Urinary bladder (tissue), 4 donors: ENCODE results near the gene HNRNPC. TPM values are rescaled to one million over a fixed set of nuclear protein-coding genes. Genes with fewer than 3 reads are reported as not detected.
"Not testable (repeated sequence)": the region's sequence is repeated elsewhere in the genome, so short reads cannot be mapped to it uniquely, and the experiment has no call there.

Experiments used
- DNase-seq: peaks from one replicate; pipeline ENCODE4 v3.0.0-alpha.2; 2015; ENCODE audit errors: extremely low spot score
- H3K27ac ChIP-seq: one replicate; pipeline ENCODE4 v1.5.1; 2013; ENCODE audit warnings: low read depth, mild to moderate bottlenecking, moderate library complexity
- H3K36me3 ChIP-seq: one replicate; pipeline ENCODE4 v1.6.1; 2013; ENCODE audit warnings: mild to moderate bottlenecking, moderate library complexity; ENCODE audit not compliant: insufficient read depth
- H3K4me1 ChIP-seq: one replicate; pipeline ENCODE4 v1.6.1; 2013; ENCODE audit warnings: mild to moderate bottlenecking, moderate library complexity; ENCODE audit not compliant: insufficient read depth
- H3K4me3 ChIP-seq: one replicate; pipeline ENCODE4 v1.5.1; 2013; ENCODE audit warnings: low read depth, low read length
- WGBS: extraction: QIAGEN DNeasy Blood & Tissue Kit; methylation state at CpG from one replicate; pipeline ENCODE4 v1.1.7; 2013; 5-methylcytosine and 5-hydroxymethylcytosine counted together
- polyA plus RNA-seq: library from polyadenylated mRNA; stranded (reverse); fragments of 200-250 nt; gene quantifications from one replicate; pipeline ENCODE4 v1.2.3, GENCODE V29; 2013
- total RNA-seq: library from RNA; depleted of rRNA; stranded (reverse); fragments of >200 nt; gene quantifications from one replicate; pipeline ENCODE4 v1.2.3, GENCODE V29; 2014
- donor health status: healthy with polysubstance abuse.
- donor health status: healthy.

HNRNPC gene
- total and polyA plus RNA-seq, 2 donors: 476 to 504 TPM

DNA sequence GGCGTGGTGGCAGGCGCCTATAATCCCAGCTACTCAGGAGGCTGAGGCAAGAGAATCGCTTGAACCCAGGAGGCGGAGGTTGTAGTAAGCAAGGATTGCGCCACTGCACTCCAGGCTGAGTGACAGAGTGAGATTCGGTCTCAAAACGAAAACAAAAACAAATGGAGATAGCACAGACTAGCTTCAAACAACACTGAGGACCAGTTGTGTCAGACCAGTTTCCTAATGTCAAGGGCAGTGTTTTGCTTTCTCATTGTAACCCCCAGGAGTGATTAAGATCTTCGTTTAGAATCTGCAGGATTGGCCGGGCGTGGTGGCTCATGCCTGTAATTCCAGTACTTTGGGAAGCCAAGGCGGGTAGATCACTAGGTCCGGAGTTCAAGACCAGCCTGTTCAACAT is 29.1 kb upstream of the HNRNPC start:
- Histone ChIP-seq H3K36me3 (no peaks in the 10 kb centered on the region), H3K4me1 (no peaks in the 10 kb centered on the region), H3K27ac (no peak overlapping the region), H3K4me3 (no peak overlapping the region)
- DNase-seq: no peak
- 88% methylated on average over 12 of the region's 12 CpGs for WGBS

DNA sequence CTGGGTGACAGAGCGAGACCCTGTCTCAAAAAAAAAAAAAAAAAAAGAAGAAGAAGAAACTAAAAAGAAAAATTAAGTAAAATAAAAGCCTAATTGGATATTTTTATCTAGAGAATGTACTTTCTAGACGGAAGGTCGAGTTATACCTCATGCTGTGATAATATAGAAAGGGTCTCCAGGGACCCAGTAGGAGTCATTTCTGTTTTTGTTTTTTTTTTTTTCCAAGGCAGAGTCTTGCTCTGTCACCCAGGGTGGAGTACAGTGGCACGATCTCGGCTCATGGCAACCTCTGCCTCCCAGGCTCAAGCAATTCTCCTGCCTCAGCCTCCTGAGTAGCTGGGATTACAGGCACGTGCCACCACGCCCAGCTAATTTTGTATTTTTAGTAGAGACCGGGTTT is 24.8 kb upstream of the HNRNPC start:
- H3K4me3 ChIP-seq, H3K36me3 ChIP-seq, H3K27ac ChIP-seq, DNase-seq, H3K4me1 ChIP-seq: not testable (repeated sequence)
- WGBS: 85% methylated on average over 8 of the region's 8 CpGs

DNA sequence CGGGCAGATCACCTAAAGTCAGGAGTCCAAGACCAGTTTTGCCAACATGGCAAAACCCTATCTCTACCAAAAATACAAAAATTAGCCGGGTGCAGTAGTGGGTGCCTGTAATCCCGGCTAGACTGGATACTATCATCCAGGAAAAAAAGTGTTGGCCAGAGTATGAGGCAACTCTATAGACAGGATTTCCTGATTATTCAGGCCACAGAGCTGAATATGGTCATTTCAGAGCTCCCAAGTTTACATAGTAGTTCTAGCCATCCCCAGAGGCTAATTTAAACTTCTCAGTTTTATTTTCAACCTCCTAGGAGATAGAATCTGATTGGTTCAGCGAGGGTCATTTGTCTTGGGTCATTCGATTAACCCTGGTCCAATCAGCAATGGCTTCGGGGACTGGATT is 17.9 kb upstream of the HNRNPC start:
- Histone ChIP-seq H3K27ac (no peak overlapping the region), H3K4me1 (no peaks in the 10 kb centered on the region), H3K4me3 (no peak overlapping the region), H3K36me3 (no peaks in the 10 kb centered on the region)
- WGBS: 87% methylated on average over 6 of the region's 6 CpGs
- DNase-seq: no peak

DNA sequence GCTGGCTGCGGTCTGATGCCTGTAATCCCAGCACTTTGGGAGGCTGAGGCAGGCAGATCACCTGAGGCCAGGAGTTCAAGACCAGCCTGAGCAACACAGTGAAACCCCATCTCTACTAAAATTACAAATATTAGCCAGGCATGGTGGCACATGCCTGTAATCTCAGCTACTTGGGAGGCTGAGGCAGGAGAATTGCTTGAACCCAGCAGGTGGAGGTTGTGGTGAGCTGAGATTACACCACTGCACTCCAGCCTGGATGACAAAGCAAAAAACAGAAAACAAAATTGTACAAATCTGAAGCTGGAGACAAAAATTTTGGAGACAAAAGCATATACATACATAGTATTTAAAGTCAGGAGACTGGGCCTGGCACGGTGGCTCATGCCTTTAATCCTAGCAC is 17.3 kb upstream of the HNRNPC start:
- WGBS: 88% methylated on average over 2 of the region's 2 CpGs
- H3K4me1 ChIP-seq, H3K27ac ChIP-seq, H3K36me3 ChIP-seq, DNase-seq, H3K4me3 ChIP-seq: not testable (repeated sequence)

DNA sequence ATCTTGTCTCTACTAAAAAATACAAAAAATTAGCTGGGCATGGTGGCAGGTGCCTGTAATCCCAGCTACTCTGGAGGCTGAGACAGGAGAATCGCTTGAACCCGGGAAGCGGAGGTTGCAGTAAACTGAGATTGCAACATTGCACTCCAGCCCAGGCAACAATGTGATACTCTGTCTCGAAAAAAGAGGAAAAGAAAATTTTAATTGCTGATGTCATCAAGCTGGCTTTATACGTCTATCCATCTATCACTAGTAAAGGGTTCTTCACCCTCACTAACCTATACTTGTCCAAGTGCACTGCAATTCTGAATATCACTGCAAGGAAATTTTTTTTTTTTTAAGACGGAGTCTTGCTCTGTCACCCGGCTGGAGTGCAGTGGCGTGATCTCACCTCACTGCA is 12.7 kb upstream of the HNRNPC start:
- not testable (repeated sequence) for DNase-seq
- 81% methylated on average over 8 of the region's 8 CpGs for WGBS

DNA sequence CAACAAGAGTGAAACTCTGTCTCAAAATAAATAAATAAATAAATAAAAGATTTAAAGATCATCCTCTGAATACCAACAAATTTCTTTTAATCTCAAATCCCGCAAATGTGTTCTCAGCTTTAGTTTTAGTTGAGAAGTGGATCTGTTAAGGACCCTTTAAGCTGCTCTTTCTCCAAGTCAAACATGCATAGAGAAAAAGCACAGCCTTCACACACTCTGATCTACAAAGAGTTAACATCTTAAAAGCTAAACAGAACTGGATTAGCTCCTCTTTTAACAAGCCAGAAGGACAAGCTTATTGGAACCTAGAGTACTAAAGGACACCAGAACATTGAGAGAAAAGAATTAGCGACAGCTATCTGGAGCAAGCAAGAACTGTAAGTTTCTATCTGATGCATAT is 10.5 kb upstream of the HNRNPC start, which contains the start of gene RPGRIP1:
TSS of gene RPGRIP1 (plus strand) at position 301 of the 400 bp plus-strand sequence. CDS start 7,894 bp downstream, outside the sequence.
- WGBS: 47% methylated on average over 2 of the region's 2 CpGs
- DNase-seq: no peak
- Histone ChIP-seq H3K36me3 (no peaks in the 10 kb centered on the region), H3K27ac (no peak within 1 kb of the TSS), H3K4me1 (no peaks in the 10 kb centered on the region), H3K4me3 (no peak within 1 kb of the TSS)

More for the DNA sequence above, 12.7 kb upstream of the HNRNPC start:
- not testable (repeated sequence) for H3K27ac ChIP-seq, H3K4me3 ChIP-seq, H3K36me3 ChIP-seq, H3K4me1 ChIP-seq

DNA sequence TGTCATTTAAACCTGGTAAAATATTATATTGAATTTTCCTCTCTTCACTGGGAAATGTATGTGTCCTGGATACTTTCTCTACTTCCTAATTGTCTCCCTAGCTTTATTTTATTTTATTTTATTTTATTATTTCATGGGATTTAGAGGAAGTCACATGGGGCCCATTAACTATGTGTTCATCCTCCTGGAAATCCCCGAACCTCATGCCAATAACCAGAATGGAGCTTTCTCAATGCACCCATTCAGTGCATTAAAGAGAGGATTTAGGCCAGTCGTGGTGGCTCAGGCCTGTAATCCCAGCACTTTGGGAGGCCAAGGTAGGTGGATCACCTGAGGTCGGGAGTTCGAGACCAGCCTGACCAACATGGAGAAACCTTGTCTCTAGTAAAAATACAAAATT is 9.4 kb upstream of the HNRNPC start:
- Histone ChIP-seq H3K36me3 (no peaks in the 10 kb centered on the region), H3K4me1 (no peaks in the 10 kb centered on the region), H3K4me3 (no peak overlapping the region), H3K27ac (no peak overlapping the region)
- DNase-seq: no peak
- 69% methylated on average over 4 of the region's 4 CpGs for WGBS

DNA sequence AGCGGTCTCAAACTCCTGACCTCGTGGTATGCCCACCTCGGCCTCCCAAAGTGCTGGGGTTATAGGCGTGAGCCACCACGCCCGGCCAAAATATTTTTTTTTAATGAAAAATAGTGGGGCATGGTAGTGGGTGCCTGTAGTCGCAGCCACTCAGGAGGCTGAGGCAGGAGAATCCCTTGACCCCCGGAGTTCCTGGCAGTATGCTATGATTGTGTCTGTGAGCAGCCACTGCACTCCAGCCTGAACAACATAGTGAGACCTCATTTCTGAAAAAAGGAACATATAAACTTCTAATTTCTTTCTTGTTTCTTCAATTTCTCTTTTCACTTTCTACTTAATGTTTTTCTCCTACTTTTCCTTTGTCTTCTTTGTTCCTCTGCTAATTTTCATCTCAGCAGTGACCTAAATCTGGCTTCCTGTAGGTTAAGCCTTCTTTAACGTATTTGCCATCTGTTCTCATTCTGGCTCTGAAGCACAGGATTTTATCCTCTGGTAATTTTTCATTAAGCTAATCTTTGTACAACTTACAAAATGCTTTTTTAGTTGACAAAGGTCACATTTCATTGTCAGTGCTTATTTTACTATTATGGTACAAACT is 6.1 kb upstream of the HNRNPC start:
- H3K4me3 ChIP-seq: no peak overlapping the region
- no peaks in the 10 kb centered on the region for H3K4me1 ChIP-seq
- no peak for DNase-seq
- H3K36me3 ChIP-seq: no peaks in the 10 kb centered on the region
- no peak overlapping the region for H3K27ac ChIP-seq
- 81% methylated on average over 9 of the region's 9 CpGs for WGBS

DNA sequence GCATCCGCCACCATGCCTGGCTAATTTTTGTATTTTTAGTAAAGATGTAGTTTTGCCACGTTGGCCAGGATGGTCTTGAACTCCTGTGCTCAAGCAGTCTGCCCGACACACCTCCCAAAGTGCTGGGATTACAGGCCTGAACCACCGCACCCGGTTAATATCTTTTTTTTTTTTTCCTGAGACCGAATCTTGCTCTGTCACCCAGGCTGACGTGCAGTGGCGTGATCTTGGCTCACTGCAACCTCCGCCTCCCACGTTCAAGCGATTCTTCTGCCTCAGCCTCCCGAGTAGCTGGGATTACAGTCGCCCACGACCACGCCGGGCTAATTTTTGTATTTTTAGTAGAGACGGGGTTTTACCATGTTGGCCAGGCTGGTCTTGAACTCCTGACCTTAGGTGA is 3.4 kb upstream of the HNRNPC start:
- 95% methylated on average over 17 of the region's 17 CpGs for whole genome bisulfite sequencing
- DNase-seq, H3K27ac ChIP-seq, H3K4me1 ChIP-seq, H3K36me3 ChIP-seq, H3K4me3 ChIP-seq: not testable (repeated sequence)

DNA sequence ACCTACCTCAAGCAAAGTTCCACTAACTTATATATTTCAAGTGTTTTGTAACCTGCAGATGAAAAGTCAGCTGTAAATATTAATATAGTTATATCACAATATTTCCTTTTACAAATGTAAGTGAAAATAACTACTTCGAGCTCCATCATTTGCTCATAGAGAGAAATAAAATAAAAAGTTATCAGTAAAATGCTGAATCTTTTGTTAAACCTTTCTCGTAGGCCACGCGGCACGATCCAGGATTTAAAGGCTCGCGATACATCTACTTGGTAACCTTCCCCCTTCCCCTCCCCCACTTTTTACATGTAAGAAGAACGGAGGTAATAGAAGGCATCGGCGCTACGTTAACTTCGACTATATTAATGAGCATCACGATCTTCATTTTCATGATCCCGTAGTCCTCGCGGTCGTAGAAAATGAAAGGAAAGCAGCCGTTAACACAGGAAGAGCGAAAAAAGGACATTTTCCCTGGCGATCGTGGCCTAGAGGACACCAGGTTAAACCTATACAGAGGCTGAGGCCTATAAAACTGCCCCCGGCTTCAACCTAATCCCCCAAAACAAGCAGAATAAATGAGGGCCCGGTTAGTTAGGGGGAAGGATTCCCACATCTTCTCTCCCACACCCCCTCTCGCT is 508 bp downstream of the HNRNPC start:
- Histone ChIP-seq H3K4me3 (peak overlapping the region; percentile 75), H3K27ac (peak overlapping the region; percentile 97), H3K4me1 (peaks cover under 1% of the 10 kb centered on the region), H3K36me3 (peaks cover 2% of the 10 kb centered on the region)
- DNase-seq: peak; percentile 40
- WGBS: under 1% methylated on average over 24 of the region's 24 CpGs

DNA sequence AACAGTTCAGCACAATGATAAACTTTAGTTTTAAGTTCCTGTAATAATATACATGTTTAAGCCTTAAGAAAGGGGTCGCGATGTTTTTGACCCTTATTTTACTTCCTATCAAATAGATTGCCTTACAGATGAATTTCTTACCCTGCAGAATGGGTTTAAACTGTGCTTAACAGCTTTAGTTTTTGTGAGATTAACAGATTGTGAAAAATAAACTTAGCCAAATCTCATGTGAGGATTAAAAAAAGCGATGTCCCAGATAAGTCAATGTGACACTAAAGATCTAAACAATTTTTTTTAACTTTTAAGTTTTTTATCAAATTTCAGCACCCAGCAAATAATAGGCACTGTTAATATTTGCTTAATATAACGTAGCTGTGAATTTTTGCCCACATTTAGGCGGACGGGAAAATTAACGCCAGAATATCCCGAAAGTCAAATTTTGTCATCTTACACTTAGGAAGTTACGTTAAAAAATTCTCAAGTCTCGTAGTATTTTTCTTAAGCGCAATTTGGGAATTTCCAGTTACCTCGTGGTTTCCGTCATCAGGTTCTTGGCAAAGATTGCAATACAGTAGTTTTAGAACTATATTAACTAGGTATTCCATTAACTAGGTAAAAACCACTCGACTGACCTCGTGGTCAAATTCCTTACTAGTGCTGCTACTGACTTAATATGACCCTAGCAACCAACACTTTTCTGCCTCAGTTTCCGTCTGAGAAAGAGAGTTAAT is 1.2 kb downstream of the HNRNPC start:
- 3% methylated on average over 16 of the region's 16 CpGs for WGBS
- H3K36me3 ChIP-seq: peaks cover 2% of the 10 kb centered on the region

DNA sequence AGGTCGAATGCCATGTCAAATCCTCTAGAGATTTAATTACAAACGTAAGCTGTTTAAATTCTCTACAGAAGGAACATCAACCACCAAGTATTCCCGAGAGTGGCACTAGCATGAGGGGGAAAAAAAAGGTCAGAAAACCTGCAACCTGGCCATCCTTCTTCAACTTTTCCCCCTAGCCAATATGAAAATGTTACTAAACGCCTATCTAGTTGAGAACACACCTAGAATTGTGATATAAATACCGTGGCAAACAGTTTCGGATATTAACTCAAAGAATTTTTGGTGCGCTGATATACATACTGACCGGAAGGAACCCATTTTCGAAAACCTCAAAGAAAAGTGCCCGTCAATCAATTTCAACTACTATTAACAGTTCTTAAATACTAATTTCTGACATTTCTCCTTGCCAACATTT is 1.8 kb downstream of the HNRNPC start:
- 7% methylated on average over 10 of the region's 10 CpGs for whole genome bisulfite sequencing
- Histone ChIP-seq H3K36me3 (peaks cover 3% of the 10 kb centered on the region), H3K4me3 (peak overlapping the region; percentile 34), H3K27ac (no peak overlapping the region), H3K4me1 (peaks cover 3% of the 10 kb centered on the region)
- no peak for DNase-seq

More for the DNA sequence above, 1.2 kb downstream of the HNRNPC start:
- no peak for DNase-seq
- H3K4me1 ChIP-seq: peaks cover 3% of the 10 kb centered on the region
- H3K4me3 ChIP-seq: peak overlapping the region; percentile 75
- no peak overlapping the region for H3K27ac ChIP-seq

DNA sequence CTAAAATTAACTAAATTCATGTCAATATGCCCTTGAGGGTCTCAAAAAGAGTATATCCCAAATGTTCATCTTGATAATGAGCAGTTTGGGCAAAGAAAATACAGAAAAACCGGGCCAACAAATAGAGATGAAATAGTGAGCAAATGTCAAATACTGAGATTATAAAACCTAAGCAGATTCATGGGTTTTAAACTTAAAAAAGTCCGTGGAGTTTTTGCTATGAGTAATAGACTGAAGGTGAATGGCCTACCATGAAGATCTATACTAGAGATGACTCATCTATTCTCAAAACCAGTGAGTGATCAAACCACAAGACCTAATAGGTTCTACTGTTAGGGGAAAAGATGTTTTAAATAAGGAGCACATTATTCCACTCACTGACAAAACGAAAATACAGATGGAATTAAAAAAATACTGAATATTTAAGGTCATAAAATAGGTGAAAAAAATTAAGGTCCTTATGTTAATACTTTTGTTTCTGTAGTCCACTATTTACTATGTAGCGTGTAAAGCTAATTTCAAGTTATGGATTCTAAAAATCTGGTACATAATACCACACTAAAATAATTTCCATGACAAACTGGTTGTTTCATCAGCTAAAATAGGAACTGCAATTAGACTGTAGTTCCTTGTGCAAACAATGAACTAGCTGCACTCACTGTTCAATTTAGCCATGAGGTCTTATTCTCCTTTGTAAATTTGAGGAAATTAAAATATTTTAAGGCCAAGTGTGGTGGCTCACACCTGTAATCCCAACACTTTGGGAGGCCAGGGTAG is 5.0 kb downstream of the HNRNPC start:
- no peak for DNase-seq
- Histone ChIP-seq H3K27ac (no peak overlapping the region), H3K4me3 (no peak overlapping the region), H3K36me3 (peaks cover 8% of the 10 kb centered on the region), H3K4me1 (peaks cover 3% of the 10 kb centered on the region)
- WGBS: 51% methylated on average over 4 of the region's 4 CpGs
